ENCODE results near the gene MAPK14. TPM values are rescaled to one million over a fixed set of nuclear protein-coding genes. Genes with fewer than 3 reads are reported as not detected.
A peak's percentile ranks its signal among the peaks of the same experiment; 100 is the strongest.

The MAPK14 gene
- total and polyA plus RNA-seq, 3 donors from 2014 or later = 21.8 to 58.3 (median 57.3) TPM

- Histone ChIP-seq H3K4me1 (peaks cover 45% of the 10 kb centered on the region), H3K4me3 (no peak overlapping the region), H3K9me3 (no peaks in the 10 kb centered on the region), H3K27me3 (no peaks in the 10 kb centered on the region), H3K27ac (no peak overlapping the region), H3K36me3 (ENCODE audit: low read depth, missing control alignments) (no peaks in the 10 kb centered on the region)
- intact Hi-C loops (cut with DNase I; ENCODE audit: low total_unique reads) = no loop called here
- 83 to 90% methylated on average over 2 of the region's 2 CpGs for WGBS, 2 donors
- DNase-seq = no peak
- no peak for TF ChIP-seq POLR2A (IDR thresholded peaks at IDR 0.05)
- TF ChIP-seq CTCF (IDR thresholded peaks at IDR 0.05) = no peak
Measured at GRCh38 chr6:36136034-36136433, 108.4 kb downstream of the MAPK14 start.

- WGBS, 2 donors = 87 to 93% methylated on average over 11 to 12 of the region's 12 CpGs
- Histone ChIP-seq H3K4me1 (peaks cover 44% of the 10 kb centered on the region), H3K4me3 (no peak overlapping the region), H3K36me3 (ENCODE audit: low read depth, missing control alignments) (no peaks in the 10 kb centered on the region), H3K27ac (no peak overlapping the region), H3K27me3 (no peaks in the 10 kb centered on the region), H3K9me3 (no peaks in the 10 kb centered on the region)
- DNase-seq = no peak
- intact Hi-C loops (cut with DNase I; ENCODE audit: low total_unique reads) = no loop called here
- no peak for TF ChIP-seq POLR2A (IDR thresholded peaks at IDR 0.05)
- no peak for TF ChIP-seq CTCF (IDR thresholded peaks at IDR 0.05)
Measured at GRCh38 chr6:36136551-36136950, 108.9 kb downstream of the MAPK14 start.

GRCh38 chr6:36138667-36139066 lies 111.1 kb downstream of the MAPK14 start:
- Histone ChIP-seq H3K27ac (no peak overlapping the region), H3K4me3 (no peak overlapping the region), H3K9me3 (no peaks in the 10 kb centered on the region), H3K36me3 (ENCODE audit: low read depth, missing control alignments) (no peaks in the 10 kb centered on the region), H3K27me3 (no peaks in the 10 kb centered on the region), H3K4me1 (peaks cover 34% of the 10 kb centered on the region)
- 93 to 97% methylated on average over 10 to 15 of the region's 15 CpGs for WGBS, 2 donors
- no peak for TF ChIP-seq CTCF (IDR thresholded peaks at IDR 0.05)
- no peak for TF ChIP-seq POLR2A (IDR thresholded peaks at IDR 0.05)
- no peak for DNase-seq
- intact Hi-C loops (cut with DNase I; ENCODE audit: low total_unique reads) = no loop called here

GRCh38 chr6:36139431-36139830 lies 111.8 kb downstream of the MAPK14 start:
- H3K27me3 ChIP-seq = no peaks in the 10 kb centered on the region
- peaks cover 30% of the 10 kb centered on the region for H3K4me1 ChIP-seq
- intact Hi-C loops (cut with DNase I; ENCODE audit: low total_unique reads) = no loop called here
- peak; percentile 53 for DNase-seq
- H3K9me3 ChIP-seq = no peaks in the 10 kb centered on the region
- no peak overlapping the region for H3K4me3 ChIP-seq
- WGBS, 2 donors = 54 to 85% methylated on average over 7 of the region's 7 CpGs
- no peaks in the 10 kb centered on the region for H3K36me3 ChIP-seq (ENCODE audit: low read depth, missing control alignments)
- H3K27ac ChIP-seq = no peak overlapping the region
- no peak for TF ChIP-seq POLR2A (IDR thresholded peaks at IDR 0.05)
- TF ChIP-seq CTCF (IDR thresholded peaks at IDR 0.05) = peak in 2 of 3 experiments; percentile 27 to 32

GRCh38 chr6:36139991-36140710 lies 112.5 kb downstream of the MAPK14 start:
- no peak for TF ChIP-seq POLR2A (IDR thresholded peaks at IDR 0.05)
- no peak for TF ChIP-seq CTCF (IDR thresholded peaks at IDR 0.05)
- Histone ChIP-seq H3K9me3 (no peaks in the 10 kb centered on the region), H3K27me3 (no peaks in the 10 kb centered on the region), H3K27ac (peak overlapping the region in 1 of 2 donors; percentile 1), H3K4me3 (no peak overlapping the region), H3K36me3 (ENCODE audit: low read depth, missing control alignments) (no peaks in the 10 kb centered on the region), H3K4me1 (peaks cover 30% of the 10 kb centered on the region)
- 50 to 55% methylated on average over 8 of the region's 8 CpGs for WGBS, 2 donors
- intact Hi-C loops (cut with DNase I; ENCODE audit: low total_unique reads) = no loop called here
- DNase-seq = no peak
